Measurements from ENCODE around the gene CALHM5.

CALHM5 gene

DNA sequence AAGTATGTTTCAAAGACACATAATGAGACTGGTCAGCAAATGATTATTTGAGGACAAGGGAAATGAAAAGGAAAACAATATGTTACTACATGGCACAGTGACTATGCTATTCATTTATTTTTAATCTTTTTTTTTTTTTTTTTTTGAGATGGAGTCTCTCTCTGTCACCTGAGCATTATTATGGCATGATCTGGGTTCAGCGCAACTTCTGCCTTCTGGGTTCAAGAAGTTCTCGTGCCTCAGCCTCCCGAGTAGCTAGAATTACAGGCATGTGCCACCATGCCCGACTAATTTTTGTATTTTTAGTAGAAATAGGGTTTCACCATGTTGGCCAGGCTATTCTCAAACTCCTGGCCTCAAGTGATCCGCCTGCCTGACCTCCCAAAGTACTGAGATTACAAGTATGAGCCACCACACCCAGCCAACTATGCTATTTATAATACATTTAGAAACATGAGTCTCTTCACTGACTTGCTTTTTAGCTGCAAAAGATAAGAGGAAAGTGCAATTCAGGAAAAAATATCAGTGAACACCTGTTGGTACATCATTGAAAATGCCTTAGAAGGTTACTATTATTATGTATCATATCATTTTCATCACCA lies 45.5 kb downstream of the CALHM5 start:
- no peak for DNase-seq (ENCODE audit: low read depth)
- TF ChIP-seq, protein P1, sequence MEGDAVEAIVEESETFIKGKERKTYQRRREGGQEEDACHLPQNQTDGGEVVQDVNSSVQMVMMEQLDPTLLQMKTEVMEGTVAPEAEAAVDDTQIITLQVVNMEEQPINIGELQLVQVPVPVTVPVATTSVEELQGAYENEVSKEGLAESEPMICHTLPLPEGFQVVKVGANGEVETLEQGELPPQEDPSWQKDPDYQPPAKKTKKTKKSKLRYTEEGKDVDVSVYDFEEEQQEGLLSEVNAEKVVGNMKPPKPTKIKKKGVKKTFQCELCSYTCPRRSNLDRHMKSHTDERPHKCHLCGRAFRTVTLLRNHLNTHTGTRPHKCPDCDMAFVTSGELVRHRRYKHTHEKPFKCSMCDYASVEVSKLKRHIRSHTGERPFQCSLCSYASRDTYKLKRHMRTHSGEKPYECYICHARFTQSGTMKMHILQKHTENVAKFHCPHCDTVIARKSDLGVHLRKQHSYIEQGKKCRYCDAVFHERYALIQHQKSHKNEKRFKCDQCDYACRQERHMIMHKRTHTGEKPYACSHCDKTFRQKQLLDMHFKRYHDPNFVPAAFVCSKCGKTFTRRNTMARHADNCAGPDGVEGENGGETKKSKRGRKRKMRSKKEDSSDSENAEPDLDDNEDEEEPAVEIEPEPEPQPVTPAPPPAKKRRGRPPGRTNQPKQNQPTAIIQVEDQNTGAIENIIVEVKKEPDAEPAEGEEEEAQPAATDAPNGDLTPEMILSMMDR (conservative IDR thresholded peaks at IDR 0.05; ENCODE audit: control insufficient read depth, insufficient read depth, low read depth, low read length) = no peak
- H3K4me3 ChIP-seq (ENCODE audit: control insufficient read depth, low read depth, low read length) = no peak overlapping the region

DNA sequence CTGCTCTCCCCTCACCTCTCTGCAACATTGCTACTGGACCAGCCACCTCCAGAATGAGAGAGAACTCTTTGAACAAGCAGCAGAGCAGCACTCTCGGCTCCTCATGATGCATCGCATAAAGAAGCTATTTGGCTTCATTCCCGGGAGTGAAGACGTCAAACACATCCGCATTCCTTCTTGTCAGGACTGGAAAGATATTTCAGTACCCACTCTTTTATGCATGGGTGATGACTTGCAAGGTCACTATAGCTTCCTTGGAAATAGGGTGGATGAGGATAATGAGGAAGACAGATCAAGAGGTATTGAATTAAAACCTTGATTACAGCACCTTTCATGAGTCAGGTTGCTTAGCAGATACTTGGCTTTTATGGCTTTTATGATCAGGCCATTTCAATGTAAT lies 46.5 kb downstream of the CALHM5 start:
- TF ChIP-seq, protein P1 (conservative IDR thresholded peaks at IDR 0.05; ENCODE audit: control insufficient read depth, insufficient read depth, low read depth, low read length) = no peak
- peak; percentile 97 for DNase-seq (ENCODE audit: low read depth)
- H3K4me3 ChIP-seq (ENCODE audit: control insufficient read depth, low read depth, low read length) = no peak overlapping the region

DNA sequence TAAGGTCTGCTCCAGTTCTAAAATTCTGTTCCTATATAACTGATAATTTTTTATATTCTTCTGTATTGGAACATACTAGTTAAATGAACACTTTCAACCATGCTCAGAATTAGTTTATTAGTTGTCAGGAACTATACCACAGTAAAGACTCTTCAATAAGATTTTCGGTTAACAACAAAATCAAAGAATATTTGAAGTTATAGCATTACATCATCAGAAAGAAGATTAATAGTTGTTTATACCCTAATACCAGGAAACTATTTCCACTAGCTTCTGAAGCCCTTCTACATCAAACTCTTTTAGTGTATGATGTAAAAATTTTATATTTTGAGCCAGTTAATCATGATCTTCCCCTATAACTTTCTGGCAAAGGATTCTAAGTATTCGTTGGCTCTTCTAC lies 48.7 kb downstream of the CALHM5 start:
- DNase-seq (ENCODE audit: low read depth) = no peak
- H3K4me3 ChIP-seq (ENCODE audit: control insufficient read depth, low read depth, low read length) = no peak overlapping the region
- TF ChIP-seq, protein P1 (conservative IDR thresholded peaks at IDR 0.05; ENCODE audit: control insufficient read depth, insufficient read depth, low read depth, low read length) = no peak

DNA sequence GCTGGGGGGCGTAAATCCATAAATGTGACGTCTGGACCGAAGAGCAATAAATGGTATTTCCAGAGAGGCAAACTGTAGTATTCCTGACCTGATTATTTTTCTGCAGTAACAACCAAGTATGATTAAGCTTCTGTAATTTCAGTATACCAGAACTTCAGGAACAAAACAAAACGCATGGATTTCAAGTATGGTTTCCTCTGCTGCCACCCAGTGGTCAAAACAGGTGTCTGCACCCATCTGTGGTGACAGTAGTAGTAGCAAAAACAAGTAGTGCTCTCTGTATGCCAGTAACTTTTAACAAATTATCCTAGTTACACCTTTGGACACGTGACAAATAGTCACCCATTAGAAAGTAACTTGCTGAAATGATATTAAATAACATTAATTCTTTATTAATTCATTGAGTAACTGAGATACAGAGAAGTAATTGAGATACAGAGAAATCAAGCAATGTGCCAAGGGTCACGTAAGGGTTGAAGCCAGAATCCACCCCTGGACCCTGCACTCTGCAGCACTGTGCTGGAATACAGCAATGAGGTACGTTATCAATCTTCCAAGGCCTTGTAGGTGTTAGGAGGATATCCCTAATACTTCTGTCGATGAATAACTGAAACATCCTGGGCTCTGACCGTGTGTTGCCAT lies 50.1 kb downstream of the CALHM5 start:
- H3K4me3 ChIP-seq (ENCODE audit: control insufficient read depth, low read depth, low read length) = no peak overlapping the region
- TF ChIP-seq, protein P1 (conservative IDR thresholded peaks at IDR 0.05; ENCODE audit: control insufficient read depth, insufficient read depth, low read depth, low read length) = peak; percentile 95
- peak; percentile 78 for DNase-seq (ENCODE audit: low read depth)

DNA sequence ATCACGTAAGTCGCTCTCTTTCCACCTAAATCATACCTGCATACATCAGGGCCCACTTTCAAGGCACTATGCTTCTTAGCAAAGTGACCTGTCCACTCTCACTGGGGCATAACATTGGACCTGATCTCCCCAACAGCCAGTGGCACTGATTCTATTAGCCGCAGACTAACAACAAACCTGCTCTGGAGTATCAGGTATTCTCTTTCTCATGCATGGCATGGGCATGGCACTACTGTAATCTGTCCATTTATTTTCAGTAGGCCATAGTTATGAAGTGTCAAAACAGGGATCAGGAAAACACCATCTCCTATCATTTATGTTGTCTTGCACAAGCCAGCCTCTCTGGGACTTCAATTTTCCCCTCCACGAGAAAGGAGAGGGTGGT lies 50.6 kb downstream of the CALHM5 start:
- TF ChIP-seq, protein P1 (conservative IDR thresholded peaks at IDR 0.05; ENCODE audit: control insufficient read depth, insufficient read depth, low read depth, low read length) = no peak
- no peak for DNase-seq (ENCODE audit: low read depth)
- no peak overlapping the region for H3K4me3 ChIP-seq (ENCODE audit: control insufficient read depth, low read depth, low read length)

DNA sequence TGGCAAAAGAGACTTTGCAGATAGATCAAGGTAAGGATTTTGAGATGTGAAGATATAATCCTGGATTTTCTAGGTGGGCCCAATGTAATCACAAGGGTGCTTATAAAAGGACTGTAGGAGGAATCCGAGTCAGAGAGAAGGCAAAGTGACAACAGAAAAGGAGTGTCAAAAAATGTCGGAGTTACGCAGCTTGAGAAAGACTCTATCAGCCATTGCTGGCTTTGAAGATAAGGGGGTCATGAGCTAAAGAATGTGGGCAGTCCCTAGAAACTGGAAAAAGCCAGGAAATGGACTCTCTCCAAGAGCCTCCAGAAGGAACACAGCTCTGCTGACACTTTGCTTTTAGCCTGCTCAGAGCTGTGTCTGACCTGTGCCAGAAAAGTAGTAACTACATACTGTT lies 51.2 kb downstream of the CALHM5 start:
- TF ChIP-seq, protein P1 (conservative IDR thresholded peaks at IDR 0.05; ENCODE audit: control insufficient read depth, insufficient read depth, low read depth, low read length) = no peak
- no peak for DNase-seq (ENCODE audit: low read depth)
- no peak overlapping the region for H3K4me3 ChIP-seq (ENCODE audit: control insufficient read depth, low read depth, low read length)

Data from fibroblast of mammary gland (primary cell).